ENCODE results near the gene SLIT1.

The SLIT1 gene

DNA sequence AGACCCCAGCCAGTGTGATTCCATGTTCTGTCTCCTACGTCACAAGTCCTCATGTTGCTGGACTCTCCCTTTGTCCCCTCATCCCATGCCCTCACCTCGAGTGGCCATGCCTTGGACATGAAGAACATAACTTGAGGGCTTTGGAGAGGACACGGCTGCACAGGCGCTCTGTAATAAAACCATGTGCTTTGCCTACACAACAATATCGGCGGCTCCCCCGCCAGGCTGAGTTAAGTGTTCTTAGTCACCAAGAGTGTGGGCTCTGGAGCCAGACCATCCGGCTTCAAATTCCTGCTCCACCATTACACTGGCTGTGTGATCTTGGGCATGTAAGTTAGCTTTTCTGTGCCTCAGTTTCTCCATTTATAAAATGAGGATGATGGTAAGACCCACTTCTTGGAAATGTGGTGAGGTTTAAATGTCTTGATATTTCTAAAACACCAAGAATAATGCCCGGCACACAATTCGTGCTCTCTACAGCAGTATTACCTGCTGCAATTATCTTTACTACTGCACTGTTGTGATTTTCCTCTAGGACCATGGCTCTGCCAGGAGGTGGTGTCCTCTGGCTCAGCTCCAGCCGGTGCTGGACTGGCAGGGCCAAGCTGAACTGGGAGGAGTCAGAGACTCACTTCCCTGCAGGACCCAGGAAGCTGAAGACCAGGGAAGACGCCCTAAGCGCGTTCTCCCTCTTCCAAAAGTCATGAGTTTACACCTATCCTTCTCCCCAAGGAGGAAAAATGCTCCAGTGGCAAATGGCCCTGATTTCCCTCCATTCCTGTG is 15.7 kb downstream of the SLIT1 start:
- no peak for DNase-seq

DNA sequence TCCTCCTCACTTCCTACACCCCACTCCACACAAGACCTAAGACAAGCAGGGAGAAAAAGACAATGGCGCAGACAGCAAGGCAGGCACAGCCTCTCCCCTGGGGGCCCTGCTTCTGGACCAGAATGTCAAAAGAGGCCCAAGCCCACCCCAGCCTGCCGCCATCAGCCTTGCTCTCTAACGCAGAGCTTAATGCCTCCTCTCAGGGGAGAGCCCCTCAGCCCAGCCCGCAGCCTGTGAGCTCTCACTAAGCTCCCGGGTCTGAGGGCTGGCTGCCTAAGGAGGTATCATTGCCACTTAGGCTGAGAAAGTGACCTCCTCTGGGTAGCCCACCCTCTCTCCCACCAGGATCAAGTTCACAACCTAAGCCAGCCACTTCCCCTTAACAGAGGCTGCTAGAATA is 16.7 kb downstream of the SLIT1 start:
- DNase-seq = no peak

DNA sequence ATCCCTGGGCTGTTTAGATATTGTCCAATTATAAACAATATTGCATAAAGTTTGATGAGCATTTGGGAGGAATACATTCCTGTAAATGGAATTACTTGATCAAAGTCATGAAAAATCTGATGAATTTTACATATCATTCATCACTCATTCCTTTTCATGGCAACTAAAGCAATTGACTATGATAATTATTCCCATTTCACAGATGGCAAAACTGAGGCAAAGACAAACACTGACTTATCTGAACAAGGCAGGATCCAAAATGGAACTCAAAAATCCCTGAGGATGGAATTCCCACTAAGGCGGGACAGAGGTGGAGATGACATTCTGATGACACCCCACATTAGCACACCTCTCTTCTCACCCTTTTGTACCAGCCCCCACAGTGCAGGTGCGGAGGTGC is 17.1 kb downstream of the SLIT1 start:
- DNase-seq = no peak

DNA sequence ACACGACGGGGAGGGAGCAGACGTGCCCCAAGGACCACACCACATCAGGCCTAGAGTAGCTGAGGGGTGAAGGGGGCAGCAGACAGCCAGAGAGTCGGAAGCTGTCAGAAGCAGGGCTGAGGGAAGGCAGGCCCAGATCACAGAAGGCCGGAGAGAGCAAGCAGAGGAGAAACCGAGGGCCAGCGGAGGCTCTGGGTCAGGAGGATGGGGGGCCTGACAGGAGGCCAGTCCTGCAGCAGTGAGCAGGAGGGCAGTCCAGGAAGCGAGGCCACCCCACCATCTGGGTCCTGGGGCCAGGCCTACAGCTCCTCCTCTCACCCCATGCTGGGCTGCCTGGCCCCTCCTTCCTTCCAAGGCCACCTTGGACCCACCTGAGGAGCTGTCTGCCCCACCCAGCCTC is 20.3 kb downstream of the SLIT1 start:
- no peak for DNase-seq

GRCh38 chr10:97163781-97164501 is 21.8 kb downstream of the SLIT1 start:
- no peak for DNase-seq

- DNase-seq = no peak
Observed at GRCh38 chr10:97163181-97163580, 22.6 kb downstream of the SLIT1 start.

GRCh38 chr10:97159646-97160305 is 26.0 kb downstream of the SLIT1 start:
- no peak for DNase-seq

DNA sequence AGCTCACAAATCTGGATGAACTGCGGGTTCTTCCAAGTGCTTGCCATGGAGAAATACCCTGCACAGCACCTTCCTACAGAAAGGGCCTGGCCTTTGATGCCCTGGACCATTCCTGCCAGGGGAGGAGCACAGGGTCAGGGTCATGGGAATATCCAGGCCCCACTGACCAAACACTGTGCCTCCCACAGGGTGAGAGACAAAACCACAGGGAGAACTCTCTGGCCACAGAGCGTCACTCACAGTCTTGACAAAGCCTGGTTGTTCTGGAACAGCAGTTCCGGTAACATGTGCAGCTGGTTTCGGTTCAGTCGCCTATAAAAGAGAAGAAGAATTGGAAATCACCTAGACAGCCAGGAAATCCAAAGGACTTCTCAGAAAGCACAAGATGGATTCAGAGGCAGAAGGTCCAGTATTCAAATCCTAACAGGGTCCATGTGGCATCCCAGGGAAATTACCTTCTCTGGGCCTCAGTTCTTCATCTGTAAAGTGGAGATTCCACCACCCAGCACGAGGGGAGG is 28.1 kb downstream of the SLIT1 start:
- no peak for DNase-seq

GRCh38 chr10:97154781-97155180 is 31.0 kb downstream of the SLIT1 start:
- no peak for DNase-seq

DNA sequence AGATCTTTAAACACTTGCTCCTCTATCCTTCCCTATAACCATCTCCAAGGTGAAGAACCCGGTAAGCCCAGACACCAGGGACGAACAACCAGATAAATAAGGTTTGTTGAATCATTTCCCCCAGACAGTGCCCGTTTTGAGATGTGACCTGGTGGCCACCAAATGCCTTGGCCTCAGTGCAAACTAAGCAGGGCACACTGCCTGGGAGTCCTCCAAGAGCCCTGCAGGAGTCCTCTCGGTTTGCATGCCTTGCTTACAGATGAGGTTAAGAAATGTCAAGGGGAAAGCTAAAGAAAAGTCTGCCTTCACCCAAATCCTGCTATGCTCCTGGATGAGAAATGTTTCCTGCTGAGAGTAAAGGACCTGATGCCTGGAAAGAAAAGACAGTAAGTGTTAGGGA is 31.6 kb downstream of the SLIT1 start:
- no peak for DNase-seq

DNA sequence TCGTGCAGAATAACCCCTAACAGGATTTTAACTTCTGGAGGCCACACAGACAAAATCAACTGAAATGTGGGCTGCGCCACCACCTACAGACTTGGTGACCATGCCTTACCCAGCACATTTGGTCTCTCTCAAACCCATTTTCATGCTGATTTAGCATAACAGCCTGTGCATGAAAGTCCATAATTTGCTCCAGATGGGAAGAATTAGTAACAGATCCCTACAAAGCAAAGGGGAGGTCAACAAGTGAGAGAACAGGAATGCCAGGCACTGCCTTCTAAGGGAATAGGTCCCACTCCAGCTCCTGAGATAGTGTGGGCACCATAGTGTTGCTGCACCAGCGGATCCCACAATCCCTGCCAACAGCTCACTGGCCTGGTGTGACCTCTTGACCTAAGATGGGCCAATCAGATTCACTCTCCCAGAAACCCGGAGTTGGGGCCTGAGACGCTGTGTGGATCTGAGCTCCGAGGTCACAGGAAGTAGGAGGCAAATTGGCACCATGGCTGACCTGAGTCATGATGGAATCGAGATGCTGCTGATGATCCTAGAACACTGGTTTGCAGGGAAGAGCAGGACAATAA is 32.4 kb downstream of the SLIT1 start:
- no peak for DNase-seq

DNA sequence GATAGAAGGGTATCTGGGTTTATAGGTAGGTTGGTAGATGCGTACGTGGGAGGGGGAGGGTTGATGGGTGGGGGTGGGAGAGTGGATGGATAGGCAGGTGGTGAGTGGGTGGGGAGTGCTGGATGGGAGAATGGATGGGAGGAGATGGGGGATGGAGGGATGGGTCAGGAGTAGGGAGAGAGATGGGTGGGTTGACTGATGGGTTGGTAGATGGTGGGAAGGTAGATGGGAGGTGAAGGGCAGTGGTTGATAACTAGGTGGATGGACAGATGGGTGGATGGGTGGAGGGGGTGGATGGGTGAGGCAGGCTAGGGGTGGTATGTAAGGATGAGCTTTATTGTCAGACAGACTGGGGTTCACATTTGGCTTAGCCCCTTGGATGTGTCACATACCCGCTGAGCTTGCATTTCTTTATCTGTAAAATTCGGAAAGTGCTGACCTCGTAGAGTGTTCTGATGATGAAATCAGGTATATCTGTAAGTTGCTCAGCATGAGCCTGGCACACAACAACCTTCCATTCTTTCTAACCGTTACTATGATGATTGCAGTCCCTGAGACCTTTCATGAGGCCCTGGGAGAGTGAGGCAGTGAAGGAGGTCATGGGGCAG is 34.3 kb downstream of the SLIT1 start:
- no peak for DNase-seq

GRCh38 chr10:97150616-97151015 is 35.1 kb downstream of the SLIT1 start:
- DNase-seq = no peak

DNA sequence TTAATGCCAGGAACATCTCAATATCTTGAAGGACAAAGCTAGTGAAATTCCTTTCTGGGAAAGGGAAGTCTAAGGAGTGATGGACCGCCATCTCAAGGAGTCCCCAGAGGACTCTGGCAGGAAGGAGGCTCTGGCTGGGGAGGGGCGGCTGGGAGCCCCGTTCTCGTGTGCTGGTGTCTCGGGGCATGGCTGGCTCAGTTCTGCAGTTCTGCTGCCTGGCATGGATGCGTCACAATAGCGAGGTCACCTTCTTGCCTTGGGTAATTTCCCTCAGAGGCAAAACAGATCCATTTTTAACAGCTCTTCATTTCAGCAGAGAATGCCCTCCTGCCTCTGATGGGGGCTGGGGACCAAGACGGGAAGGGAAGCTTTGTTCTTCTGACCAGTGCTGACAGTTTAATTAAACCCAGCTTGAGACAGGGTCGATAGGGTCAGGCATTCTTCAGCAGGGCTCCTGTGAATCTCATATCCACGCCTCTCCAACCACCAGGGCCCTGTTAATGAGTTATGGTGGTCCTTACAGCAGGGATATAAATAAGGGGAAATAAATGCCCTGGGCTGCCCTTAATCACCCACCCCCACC is 35.7 kb downstream of the SLIT1 start:
- no peak for DNase-seq

DNA sequence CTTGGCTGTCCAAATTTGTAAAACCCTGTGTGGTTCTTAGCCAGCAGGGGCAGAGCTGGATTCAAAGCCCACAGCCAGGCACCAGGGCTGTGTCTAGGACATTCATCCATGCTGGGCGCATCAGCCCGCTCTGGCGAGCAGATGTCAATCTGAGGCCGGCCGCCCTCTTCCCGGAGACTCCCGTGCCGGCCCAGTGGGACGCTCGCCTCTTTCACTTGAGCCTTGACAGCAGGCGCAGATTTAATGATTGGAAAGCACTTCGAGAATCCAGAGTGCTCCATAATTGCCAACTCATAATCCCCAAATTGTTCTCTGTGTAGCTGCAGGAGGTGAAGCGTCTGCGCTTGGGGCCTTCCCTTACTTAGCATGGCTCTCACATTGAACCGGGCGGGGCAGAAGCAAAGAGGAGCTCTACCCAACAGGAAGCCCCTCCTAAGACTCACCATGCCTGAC is 36.7 kb downstream of the SLIT1 start:
- no peak for DNase-seq

DNA sequence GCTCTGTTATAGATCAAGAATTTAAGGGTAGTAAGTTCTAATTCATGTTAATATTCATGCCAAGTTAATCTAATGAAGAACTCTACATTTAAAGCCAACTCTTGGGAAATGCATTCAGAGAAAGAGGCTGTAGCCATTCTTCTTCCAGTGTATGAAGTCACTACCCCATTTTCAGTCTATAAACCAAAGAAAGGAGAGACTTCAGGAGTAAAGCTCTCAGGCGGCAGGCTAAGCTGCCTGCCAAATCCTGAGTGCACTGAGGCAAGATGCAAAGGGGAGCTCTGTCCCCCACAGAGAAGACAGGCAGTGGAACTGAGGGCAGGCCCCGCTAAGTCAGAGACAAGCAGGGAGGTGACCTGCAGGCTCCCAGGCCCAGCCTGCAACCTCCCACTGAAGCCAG is 41.5 kb downstream of the SLIT1 start:
- no peak for DNase-seq

DNA sequence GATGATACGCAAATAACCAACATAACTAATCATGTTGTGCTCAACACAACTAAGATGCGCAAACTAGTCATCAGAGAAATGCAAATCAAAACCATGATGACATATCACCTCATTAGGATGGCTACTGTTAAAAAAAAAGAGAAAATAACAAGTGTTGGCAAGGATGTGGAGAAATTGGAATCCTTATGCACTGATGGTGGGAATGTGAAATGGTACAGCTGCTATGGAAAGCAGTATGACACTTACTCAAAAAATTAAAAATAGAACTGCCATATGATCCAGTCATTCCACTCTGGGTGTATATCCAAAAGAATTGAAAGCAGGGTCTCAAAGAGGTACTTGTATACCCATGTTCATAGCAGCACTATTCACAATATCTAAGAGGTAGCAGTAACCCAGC is 42.9 kb downstream of the SLIT1 start:
- DNase-seq = no peak

GRCh38 chr10:97140902-97141745 is 44.6 kb downstream of the SLIT1 start:
- DNase-seq = no peak

DNA sequence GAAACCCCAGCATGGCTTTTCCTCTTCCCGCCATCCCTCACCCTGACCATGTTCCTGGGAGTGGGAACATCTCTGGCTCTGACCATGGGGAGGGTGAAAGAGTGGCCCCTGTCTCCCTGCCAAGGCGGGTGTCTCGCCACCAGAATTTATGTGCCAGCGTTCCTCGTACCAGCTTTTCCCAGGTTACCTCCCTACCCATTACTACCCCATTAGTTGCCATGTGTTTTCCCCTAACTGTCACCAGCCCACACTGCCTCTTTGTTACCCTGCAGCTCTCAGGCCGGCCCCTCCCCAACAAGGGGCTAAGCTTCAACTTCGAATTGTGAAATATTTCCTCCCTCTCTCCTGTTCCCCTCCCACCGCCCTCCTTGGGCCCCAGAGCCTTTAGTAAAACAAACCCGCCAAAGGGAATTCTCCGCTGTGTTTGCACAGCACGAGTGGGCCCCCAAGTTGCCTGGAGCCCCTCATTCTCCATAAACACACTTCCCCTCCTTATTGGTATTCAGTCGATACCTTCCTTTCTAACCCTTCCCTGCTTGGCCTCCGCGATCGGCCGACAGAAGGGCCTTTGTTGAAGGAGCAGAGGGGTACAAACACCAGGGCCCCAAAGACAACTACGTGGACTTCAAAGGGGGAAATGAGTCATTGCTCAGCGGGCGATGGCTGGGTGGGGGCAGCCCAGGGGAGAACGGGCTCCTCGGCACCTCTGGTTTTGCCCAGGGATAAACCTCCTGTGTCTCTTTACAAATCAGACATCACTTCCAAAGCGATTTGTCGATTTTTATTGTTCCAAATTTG is 45.5 kb downstream of the SLIT1 start:
- no peak for DNase-seq

DNA sequence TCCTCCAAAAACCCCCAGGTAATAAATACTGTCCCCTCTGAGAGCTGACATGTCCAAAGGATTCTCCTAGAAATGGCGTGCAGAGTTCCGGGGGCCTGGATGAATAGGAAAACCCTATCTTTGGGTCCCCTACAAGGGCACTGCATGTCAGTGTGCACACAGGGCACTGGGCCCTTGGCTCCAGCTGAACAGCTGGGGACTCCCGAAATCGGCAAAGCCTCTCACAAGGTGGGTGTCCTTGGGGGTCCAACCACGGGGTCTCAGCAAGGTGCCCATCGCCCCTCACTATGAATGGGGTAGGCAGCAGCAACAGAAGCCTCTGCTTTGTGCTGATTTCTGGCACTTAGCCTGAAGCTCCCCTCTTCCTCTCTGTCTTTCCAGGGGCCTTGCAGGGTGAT is 46.1 kb downstream of the SLIT1 start:
- no peak for DNase-seq

DNA sequence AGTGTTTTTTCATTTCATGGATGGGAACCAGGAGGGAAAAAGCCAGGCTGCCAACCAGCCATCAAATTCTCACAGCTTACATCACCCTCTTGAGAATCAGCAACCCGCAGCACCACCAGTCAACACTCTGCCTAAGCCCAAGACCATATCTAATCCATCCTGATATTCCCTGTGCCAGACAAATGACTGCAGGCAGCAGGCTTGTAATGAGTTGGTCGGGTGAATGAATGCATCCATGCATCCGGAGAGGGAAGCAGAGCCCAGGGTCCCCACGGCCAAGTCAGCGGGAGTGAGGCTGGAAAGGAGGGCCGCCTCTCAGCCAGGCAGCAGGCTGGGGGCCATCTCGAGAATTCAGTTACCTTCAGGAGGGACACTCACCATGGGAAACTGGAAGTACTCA is 46.9 kb downstream of the SLIT1 start:
- DNase-seq = peak; percentile 22

Measured in NCI-H1694 (cell line).